Activated CD4-positive, alpha-beta T cell treated with anti-CD3 and anti-CD28 coated beads, Interleukin-2, amount 50 U/mL, for 1 hour (primary cell): ENCODE data around the gene ZNF138.
"Not testable (repeated sequence)": the region's sequence is repeated elsewhere in the genome, so short reads cannot be mapped to it uniquely, and the experiment has no call there.

ENCODE experiments used
- DNase-seq: peaks from one replicate; pipeline ENCODE4 v3.0.0-alpha.2; 2020

Gene ZNF138

GRCh38 chr7:64794171-64794844 lies at the start of gene ZNF138:
Gene ZNF138 (plus strand): TSS chr7:64794428. CDS start chr7:64794569, 141 bp downstream.
- DNase-seq = peak; percentile 92

GRCh38 chr7:64744680-64745079 lies 49.5 kb upstream of the ZNF138 start:
- DNase-seq = no peak

- DNase-seq = no peak
Measured at GRCh38 chr7:64747802-64748201, 46.4 kb upstream of the ZNF138 start.

GRCh38 chr7:64753032-64753431 lies 41.2 kb upstream of the ZNF138 start:
- DNase-seq = no peak

GRCh38 chr7:64755865-64756264 lies 38.4 kb upstream of the ZNF138 start:
- no peak for DNase-seq

- DNase-seq = no peak
Measured at GRCh38 chr7:64758151-64758550, 36.1 kb upstream of the ZNF138 start.

- DNase-seq = no peak
Measured at GRCh38 chr7:64768824-64769223, 25.4 kb upstream of the ZNF138 start.

GRCh38 chr7:64774204-64774842 lies 19.9 kb upstream of the ZNF138 start:
- DNase-seq = no peak

- no peak for DNase-seq
Measured at GRCh38 chr7:64775289-64775688, 18.9 kb upstream of the ZNF138 start.

- DNase-seq = not testable (repeated sequence)
Measured at GRCh38 chr7:64784842-64785241, 9.4 kb upstream of the ZNF138 start.

- DNase-seq = no peak
Measured at GRCh38 chr7:64787295-64787694, 6.9 kb upstream of the ZNF138 start.

- DNase-seq = not testable (repeated sequence)
Measured at GRCh38 chr7:64789241-64789640, 5.0 kb upstream of the ZNF138 start.

- DNase-seq = no peak
Measured at GRCh38 chr7:64793106-64793755, 997 bp upstream of the ZNF138 start.

- no peak for DNase-seq
Measured at GRCh38 chr7:64795176-64795575, 948 bp downstream of the ZNF138 start.

GRCh38 chr7:64799169-64799568 lies 4.9 kb downstream of the ZNF138 start:
- DNase-seq = not testable (repeated sequence)

- no peak for DNase-seq
Measured at GRCh38 chr7:64802699-64803098, 8.5 kb downstream of the ZNF138 start.

- no peak for DNase-seq
Measured at GRCh38 chr7:64807731-64808365, 13.6 kb downstream of the ZNF138 start.

GRCh38 chr7:64811767-64812166 lies 17.5 kb downstream of the ZNF138 start:
- no peak for DNase-seq

- no peak for DNase-seq
Measured at GRCh38 chr7:64830926-64831325, 36.7 kb downstream of the ZNF138 start.

GRCh38 chr7:64832136-64832535 lies 37.9 kb downstream of the ZNF138 start:
- no peak for DNase-seq

GRCh38 chr7:64834989-64835388 lies 40.8 kb downstream of the ZNF138 start:
- DNase-seq = no peak

GRCh38 chr7:64835856-64836255 lies 41.6 kb downstream of the ZNF138 start:
- not testable (repeated sequence) for DNase-seq

- DNase-seq = not testable (repeated sequence)
Measured at GRCh38 chr7:64838051-64838450, 43.8 kb downstream of the ZNF138 start.

- DNase-seq = no peak
Measured at GRCh38 chr7:64838691-64839090, 44.5 kb downstream of the ZNF138 start.
